ENCODE measurements around the gene POLE3.
A peak's percentile ranks its signal among the peaks of the same experiment; 100 is the strongest.
"Not testable (repeated sequence)": the region's sequence is repeated elsewhere in the genome, so short reads cannot be mapped to it uniquely, and the experiment has no call there.

POLE3 gene, protein sequence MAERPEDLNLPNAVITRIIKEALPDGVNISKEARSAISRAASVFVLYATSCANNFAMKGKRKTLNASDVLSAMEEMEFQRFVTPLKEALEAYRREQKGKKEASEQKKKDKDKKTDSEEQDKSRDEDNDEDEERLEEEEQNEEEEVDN

DNA sequence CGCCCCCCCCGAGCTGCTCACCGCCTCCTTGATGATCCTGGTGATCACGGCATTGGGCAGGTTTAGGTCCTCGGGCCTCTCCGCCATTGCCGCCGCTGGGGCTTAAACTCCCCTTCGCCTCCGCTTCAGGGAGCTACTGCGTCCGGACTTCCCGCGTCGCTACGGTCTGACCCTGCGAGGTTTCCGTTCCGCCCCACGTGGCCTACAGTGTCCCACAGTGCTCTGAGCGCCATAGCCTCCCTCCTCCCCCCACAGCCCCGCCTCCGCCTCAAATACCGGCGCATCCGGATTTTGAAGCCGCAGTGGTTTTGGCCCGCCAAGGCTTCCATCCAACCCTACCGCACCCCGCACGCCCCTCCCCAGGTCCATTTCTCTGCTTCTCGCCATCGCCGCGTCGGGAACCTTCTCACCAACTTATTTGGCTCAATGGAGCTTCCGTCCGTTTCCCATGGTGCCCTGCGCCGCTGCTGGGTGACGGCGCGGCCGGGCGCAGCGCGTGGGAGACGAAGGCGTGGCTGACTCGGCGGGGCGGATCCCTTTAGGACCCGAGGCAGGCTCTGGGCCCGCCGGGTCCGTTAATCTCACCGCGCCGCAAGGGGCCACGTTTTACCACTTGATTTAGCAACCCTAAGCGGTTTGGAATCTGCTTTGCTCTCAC lies at the start of gene POLE3, which contains the start of gene C9orf43:
Gene POLE3 (minus strand): TSS at position 469 of the 658 bp plus-strand sequence. CDS start 382 bp downstream, at position 87.
Gene C9orf43 (plus strand): TSS at position 541 of the 658 bp plus-strand sequence. CDS start 2,747 bp downstream, outside the sequence.
- DNase-seq (ENCODE audit: low read depth) = peak; percentile 89

DNA sequence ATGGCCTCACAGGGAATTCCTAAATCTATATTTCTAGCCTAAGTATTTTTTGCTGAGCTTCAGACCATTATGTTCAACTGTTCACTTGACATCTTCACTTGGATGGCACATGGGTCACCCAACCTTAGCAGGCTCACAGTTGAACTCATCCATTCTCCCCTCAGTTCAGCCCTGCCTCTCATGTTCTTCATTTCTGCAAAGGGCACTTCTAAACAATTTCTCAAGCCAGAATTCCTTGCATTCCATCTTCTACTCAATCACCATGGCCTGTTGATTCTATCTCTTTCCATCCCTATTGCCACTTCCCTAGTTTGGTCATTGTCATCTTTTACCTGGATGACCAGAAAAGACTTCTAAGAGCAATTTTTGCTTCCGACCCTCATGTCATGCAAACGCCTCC lies 45.8 kb upstream of the POLE3 start:
- DNase-seq (ENCODE audit: low read depth) = no peak

DNA sequence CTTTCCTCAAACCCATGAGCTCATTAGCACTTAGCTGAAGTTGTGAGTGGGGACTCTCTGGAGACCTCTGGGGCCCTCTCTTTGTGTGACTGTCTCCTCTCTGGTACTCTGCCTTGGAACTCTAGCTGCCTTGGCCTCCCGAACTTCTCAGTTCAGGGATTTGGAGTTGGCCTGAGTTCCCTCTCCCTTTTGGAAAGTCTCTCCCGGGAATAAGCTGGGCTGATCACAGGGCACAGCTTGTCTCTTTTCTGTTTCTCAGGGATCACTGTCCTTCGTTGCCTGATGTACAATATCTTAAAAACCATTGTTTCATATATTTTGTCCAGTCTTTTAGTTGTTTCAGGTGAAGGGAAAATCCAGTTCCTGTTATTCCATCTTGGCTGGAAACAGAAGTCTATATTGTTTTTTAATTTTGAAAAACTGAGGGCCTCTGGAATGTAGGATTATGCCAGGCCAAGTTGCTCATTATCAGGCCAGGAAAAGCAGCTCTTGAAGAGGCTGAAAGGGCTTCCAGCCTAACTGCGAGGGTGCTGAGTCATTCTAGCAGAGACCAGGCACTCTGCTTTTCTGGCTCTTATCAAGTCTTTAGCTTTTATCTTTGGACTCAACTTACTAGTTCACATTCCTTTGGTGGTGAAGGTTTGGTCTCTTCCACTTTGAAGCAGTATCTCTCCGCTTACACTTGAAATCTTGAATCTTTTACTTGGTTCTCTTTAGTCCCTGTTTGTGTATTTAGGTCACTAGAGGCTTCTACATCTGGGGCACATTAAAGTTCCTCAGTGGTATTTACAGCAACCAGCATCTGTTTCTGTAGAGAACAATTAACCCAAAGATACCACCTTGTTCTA lies 44.7 kb upstream of the POLE3 start:
- DNase-seq (ENCODE audit: low read depth) = no peak

DNA sequence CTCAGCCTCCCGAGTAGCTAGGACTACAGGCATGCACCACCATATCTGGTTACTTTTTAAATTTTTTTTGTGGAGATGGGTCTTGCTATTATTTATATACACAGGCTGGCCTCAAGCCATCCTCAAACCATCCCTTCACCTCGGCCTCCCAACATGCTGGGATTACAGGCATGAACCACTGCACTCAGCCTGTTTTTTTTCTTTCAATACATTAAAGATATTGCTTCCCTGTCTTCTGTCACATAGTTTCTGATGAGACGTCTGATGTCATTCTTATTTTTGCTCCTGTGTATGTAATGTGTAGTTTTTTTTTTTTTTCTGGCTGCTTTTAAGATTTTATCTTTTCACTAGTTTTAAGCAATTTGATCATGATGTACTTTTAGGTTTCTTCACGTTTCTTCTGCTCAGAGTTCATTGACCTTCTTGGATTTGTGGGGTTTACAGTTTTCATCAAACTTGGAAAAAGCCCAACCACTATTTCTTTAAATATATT lies 41.7 kb upstream of the POLE3 start:
- no peak for DNase-seq (ENCODE audit: low read depth)

DNA sequence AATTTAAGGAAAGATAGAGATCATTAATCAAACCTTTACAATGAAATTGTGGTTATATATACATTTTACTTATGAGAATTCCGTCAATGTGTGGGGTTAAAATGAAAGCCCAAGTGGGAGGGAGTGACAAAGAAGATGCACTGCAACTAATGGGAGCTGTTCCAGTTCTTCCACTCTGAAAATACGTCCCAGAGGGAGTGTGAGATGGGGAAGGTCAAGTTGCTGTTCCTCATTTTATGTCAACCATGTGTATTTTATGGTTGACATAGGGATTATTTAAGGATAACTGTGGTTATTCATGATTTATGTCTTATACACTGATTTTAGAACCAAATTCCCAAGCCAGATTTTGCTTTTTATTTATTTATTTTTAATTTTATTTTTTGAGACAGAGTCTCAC lies 38.9 kb upstream of the POLE3 start:
- DNase-seq (ENCODE audit: low read depth) = no peak

DNA sequence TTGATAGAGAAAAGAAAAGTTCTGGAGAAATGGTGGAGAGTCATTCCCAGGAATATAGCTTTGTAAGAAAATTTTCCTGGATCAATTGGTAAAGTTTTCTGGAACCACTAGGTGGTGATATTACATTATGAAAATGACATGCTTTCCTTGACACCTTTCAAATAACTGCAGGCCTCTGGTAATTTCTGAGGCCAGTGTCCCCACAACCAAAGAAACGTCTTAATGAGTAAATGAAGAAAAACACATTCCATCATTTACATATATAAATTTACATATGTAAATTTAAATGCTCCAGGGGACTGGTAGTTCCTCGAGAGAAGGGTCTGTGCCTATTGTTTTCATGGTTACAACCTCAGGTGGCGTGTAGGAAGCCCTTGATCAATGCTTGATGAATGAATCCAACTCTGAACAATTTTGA lies 35.9 kb upstream of the POLE3 start:
- no peak for DNase-seq (ENCODE audit: low read depth)

DNA sequence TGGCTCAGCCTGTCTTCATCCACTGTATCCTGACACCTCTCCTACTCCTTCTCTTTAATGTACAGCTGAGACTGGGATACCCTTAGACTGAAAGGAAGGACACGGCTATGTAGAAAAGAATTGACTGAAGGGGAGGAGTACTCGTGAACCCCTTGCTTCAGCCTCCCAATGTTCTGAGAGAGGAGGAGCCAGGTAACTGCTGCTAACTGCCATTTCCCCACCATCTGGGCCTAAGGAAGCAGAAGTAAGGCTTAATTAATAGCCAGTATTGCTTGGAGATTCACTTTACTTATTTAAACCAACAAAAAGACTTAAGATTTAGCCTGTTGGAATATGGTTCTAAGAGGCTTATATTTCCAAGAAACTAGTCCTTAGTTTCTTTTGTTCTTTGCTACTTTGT lies 34.3 kb upstream of the POLE3 start:
- DNase-seq (ENCODE audit: low read depth) = no peak

DNA sequence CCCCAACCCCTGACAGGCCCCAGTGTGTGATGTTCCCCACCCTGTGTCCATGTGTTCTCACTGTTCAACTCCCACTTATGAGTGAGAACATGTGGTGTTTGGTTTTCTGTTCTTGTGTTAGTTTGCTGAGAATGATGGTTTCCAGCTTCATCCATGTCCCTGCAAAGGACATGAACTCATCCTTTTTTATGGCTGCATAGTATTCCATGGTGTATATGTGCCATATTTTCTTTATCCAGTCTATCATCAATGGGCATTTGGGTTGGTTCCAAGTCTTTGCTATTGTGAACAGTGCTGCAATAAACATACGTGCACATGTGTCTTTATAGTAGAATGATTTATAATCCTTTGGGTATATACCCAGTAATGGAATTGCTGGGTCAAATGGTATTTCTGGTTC lies 27.2 kb upstream of the POLE3 start:
- DNase-seq (ENCODE audit: low read depth) = not testable (repeated sequence)

DNA sequence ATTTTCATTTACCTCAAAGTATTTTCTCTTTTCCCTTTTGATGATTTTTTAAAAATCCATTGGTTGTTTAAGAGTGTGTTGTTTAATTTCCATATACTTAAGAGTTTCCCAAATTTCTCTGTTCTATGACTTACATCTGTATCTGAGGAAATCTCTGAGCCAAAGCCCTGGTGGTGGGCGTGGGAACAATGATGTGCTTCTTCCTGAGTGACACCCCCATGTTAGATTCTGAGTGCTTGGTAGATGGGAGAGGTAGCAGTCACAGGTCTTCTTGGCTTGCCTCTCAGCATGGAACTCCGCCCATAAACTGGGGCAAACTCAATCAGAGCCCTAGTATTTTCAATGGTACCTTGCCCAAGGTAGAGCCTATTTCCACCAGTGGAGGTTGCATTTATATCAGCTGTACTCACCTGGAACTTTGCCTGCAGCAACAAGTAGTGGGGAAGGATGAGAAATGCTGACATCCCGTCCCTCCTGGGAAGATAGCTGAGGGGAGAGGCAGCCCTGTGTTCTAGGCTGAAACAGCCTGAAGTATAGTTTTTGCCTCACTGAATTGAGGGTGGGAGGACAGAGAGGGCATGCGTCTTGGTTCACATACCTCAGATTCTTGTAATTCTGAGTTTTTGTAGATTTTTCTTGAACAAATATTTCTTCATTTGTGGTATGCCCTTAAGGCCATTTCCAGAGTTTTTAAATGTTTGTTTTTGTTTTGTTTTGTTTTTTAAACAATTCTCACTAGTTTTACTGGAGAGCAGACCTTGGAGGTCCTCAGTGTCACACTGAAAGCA lies 26.4 kb upstream of the POLE3 start:
- DNase-seq (ENCODE audit: low read depth) = no peak

DNA sequence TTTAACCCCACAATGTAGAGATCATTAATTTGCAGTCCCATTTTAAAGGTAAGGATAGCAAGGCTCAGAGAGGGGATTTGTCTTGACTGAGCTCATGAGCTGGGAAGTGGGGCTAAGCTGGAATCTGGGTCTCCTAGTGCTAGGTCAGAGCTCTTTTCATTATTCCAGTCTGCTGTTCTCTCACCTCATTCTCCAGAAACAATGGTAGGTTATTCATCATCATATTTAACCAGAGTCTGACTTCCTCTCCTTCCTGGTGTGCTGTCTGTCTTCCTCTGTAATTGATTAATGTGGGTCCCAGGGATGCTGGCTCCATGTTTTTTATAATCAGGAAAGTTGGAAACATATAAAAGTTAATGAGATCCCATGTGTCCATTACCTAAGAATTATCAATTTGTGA lies 20.7 kb upstream of the POLE3 start:
- no peak for DNase-seq (ENCODE audit: low read depth)

DNA sequence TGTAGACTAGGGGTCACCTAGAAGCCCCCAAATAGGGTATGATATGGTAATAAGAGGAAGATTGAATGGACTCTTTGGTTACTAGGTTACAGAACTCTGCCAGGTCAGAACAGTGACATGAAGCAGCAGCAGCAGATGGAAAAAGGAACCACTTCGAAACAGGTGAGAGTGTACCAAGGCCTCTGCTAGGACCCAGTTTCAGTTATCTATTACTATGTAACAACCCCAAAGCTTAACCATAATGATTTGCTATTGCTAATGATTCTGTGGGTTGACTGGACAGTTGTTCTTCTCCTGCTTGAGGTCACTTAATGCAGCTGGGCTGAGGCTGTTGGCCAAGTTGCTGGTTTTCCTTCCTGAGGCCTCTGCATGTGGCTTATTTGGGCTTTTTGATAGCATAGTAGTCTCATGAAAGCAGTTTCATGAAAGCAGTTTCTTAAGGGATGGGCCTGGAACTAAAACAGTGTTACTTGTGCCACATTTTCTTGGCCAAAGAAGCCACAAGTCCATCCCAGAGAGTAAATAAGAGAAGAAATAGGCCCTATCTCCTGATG lies 17.7 kb upstream of the POLE3 start:
- DNase-seq (ENCODE audit: low read depth) = no peak

DNA sequence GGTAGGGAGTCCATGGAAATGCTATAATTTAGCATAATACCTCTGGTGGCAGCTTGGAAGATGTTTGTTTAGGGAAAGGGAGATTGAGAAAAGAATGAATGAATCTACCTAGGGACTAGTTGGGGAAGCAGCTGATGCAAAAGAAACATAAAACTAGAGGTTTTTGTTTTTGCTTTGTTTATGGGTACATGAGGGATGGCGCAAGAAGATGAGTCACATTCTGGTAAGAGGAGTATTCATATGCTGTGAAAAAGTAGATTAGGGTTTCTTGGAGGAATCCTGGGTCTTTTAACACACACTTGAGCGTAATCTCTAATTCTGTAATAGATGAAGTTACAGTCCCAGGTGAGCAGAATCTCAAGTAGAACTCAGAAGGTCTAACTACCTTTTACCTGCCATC lies 17.2 kb upstream of the POLE3 start:
- DNase-seq (ENCODE audit: low read depth) = no peak

DNA sequence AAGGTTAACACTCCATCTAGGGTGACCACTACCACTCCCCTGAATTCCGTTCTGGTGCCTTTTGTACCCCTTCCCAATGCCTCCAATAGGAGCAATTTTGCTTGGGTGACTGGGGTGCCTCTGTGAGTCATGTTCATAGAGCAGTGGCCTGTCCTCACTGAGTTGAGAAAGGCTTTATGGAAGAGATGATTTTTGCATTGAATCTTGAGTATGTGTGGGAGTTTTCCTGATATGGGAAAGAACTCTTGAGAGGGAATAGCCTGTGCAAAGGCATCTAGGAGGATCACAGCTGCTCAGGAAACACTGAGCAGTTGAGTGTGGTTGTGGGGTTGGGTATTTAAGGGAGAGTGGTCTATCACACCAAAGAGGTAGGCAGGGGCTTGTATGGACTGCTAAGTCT lies 16.2 kb upstream of the POLE3 start:
- no peak for DNase-seq (ENCODE audit: low read depth)

DNA sequence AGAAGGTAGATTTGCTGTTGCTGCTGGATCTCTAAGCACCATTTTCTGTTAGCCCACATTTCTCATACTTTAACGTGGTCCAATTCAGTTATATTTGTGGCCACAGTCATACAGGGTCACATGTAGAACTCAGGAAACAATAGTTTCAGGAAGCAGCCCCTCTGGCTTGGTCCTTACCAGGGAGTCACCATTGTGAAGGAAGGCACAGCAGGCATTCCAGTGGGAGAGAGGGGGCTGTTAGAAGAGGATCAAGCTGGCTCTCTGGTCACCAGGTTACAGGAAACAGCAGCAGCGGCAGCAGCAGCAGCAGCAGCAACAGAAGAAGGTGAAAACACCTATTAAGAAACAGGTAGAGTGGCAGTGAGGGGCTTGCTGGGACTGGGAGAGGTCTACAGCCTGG lies 14.6 kb upstream of the POLE3 start:
- no peak for DNase-seq (ENCODE audit: low read depth)

DNA sequence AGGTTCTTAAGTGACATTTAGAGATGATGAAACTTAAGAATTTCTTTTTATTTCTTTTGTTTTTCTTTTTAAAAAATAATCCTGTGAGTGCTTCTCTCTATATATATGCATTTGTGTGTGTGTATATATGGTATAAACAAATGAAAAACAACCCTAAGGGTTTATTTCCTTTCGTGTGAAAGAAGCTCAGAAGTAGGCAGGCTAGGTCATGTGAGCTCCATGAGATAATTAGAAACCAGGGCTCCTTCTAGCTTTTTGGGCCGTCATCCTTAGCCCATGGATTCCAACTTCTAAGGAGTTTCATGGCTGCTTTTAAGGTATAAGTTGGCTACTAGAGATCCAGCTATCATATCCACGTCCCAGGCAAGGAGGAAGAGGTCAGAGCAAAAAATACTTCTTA lies 11.3 kb upstream of the POLE3 start:
- no peak for DNase-seq (ENCODE audit: low read depth)

DNA sequence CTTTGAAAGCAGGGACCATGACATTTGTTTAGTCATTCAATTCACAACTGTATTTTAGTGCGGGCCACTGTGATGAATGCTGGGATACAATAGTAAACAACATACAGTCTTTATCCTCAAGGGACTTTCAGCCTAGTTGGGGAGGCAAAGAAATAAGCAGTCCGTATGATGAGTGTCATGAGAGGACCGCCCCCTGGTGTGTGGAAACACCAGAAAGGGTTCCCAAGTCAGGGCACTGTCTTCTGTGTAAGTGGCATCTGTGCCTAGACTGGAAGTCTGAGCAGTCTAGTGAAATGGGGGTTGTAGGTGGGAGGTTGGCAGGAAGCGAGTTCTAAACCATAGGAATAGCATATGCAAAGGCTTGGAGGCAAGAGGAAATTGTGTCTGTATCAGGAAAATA lies 6.9 kb upstream of the POLE3 start:
- no peak for DNase-seq (ENCODE audit: low read depth)

DNA sequence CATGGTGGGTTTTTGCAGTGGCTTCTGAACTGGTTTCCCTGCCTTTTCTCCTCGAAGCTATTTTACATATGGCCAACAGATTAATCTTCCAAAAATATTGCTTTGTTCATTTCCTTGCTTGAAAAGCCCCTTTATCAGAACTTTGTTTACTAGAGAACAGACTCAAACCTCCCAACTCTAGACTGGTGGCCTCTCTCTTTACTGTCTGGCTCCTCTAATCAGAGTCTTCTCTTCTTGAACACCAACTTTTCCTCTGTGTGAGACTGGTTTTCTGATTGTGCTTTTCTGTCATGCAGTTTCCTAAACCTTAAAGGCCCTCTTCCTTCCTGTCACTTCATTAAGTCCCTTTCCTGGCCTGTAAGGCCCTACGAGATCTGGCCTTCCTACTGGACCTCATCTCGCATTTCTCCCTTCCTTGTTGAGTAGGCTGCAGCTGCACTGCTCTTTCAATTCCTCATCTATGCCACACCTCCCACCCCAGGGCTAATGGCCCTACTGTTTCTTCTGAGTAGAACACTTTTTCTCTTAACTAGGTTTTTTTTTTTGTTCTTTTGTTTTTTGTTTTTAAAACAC lies 5.8 kb upstream of the POLE3 start:
- DNase-seq (ENCODE audit: low read depth) = no peak

DNA sequence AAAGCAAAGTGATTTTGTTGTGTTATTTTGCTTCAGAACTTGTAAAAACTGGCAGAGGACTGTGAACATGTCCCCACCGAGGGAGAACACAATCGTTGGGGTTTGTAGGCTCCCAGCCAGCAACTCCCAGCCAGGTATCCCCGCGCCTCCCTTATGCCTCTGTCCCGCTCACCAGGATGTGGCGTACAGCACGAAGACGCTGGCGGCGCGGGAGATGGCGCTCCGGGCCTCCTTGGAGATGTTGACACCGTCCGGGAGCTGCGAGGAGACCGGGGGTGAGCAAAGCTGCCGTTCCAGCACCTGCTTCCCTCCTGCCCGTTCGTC lies 630 bp downstream of the POLE3 start:
- no peak for DNase-seq (ENCODE audit: low read depth)

DNA sequence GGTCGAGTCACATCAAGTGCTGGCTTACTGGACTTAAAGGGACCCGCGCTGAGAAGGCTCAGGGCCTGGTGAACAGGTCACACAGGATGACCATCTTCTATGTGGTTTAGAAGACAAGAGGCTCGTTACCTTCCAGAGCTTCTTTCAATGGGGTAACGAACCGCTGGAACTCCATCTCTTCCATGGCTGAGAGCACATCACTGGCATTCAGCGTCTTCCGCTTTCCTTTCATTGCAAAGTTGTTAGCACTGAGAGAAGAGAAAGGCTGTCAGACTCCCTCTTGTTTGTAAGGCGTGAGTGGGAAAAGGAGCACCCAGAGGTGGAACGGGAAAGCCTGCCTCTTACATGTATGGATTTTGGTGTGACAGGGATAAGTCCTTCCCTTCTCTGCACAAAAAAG lies 994 bp downstream of the POLE3 start:
- DNase-seq (ENCODE audit: low read depth) = no peak

DNA sequence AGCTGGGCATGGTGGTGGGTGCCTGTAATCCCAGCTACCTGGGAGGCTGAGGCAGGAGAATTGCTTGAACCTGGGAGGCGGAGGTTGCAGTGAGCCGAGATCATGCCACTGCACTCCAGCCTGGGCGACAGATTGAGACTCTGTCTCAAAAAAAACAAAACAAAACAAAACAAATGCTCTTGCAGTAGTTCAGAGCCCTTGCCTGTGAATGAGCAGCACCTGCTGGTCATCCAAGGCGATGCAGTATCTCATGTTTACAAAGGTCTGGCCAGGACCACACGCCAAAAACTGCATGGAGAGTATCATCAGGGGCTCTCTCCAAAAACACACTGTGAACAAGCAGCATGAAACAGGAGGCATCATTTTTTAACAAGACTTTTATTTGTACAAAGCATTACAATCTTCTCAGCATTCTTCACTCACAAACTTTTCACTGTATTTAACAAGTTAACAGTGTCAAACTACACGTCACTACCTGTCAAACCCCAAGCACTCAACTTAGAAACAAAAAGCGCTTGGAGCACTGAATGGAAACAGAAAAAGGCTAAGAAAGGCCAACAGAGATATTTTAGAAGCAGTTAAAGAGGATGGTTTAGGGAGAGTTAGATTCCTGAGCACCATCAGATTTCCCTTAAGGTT lies 3.5 kb downstream of the POLE3 start:
- DNase-seq (ENCODE audit: low read depth) = peak; percentile 32

DNA sequence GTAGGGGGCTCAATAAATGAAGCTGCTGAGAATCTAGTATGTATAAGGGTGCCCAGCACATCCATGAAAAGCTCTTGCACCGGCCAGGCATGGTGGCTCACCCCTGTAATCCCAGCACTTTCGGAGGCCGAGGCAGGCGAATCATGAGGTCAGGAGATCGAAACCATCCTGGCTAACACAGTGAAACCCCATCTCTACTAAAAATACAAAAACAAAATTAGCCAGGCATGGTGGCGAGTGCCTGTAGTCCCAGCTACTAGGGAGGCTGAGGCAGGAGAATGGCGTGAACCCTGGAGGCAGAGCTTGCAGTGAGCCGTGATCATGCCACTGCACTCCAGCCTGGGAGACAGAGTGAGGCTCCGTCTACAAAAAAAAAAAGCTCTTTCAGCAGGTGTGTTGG lies 4.1 kb downstream of the POLE3 start:
- not testable (repeated sequence) for DNase-seq (ENCODE audit: low read depth)
